Measurements from ENCODE around the gene ADAMTS9.

Gene ADAMTS9

DNA sequence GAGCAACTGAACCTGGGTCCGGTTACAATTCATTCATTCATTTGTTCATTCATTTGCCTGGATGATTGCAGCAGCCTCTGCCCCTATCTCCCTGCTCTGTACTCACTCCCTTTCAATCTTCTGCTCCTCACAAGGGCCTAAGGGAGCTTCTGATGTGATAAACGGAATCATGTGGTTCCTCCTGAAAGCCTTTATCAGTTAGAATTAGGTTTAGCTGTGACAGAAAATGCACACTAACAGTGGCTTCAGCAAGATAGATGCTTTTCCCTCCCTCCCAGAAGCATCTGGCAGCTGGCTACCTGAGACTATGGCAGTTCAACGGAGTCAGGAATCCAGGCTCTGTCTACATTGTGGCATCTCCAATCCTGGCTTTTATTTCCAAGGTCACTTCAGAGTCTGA is 196.0 kb downstream of the ADAMTS9 start:
- DNase-seq (ENCODE audit: low read depth in 2 of 2), result no peak

DNA sequence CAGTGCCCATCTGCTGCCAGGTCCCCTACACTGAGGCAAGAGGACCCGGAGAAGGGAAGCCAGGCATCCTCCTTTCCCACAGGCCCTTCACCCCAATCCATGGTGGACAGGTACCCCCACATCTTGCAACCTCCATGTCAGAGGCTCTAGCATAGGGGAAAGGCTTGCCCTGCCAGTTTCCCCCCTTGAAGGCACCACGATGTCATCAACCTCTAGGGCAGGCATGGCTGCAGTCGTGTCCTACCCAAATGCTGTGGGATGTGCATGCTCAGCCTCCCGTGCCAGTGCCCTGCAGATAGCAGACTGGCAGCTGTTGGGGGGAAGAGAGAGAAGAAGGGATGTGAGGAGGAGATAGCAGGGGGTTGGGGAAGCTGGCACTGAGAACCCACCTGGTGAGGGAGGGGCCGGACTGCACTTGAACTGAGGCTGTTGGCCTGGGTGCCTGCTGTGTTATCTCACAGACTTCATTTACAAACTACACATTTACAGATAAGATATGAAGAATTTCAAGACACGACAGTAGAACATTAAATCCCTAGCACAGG is 197.5 kb downstream of the ADAMTS9 start:
- no peak for DNase-seq (ENCODE audit: low read depth in 2 of 2)

DNA sequence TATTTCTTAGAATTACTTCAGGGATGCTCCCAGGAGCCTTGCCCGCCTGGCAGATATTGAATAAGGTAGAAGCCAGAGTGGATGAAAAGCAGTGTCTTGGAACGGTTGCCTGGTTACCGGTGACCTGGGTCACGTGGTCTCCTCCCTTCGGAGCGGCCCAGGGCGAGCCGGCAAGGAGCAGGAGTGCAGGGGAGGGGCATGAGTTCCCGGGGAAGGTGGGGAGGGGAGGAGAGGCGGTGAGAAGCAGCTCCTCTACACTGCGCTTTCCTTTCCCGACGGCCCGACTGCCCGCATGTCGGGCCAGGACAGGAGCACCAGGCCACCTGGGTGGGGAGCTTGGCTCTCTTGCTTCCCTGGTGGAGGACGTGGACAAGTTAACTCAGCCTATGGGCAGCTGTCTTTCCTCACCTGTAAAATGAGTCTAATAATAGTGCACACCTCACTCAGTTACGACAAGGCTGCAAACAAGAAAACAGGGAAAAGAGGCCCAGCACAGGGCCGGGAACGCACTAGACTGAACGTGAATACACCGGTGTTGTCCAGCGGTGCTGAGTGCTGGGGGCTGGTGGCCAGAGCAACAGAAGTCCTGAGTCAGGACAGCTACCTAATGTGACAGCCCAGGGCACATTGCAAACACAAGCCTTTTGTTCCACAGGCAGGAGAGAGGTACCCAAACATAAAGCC is 198.3 kb downstream of the ADAMTS9 start:
- no peak for DNase-seq (ENCODE audit: low read depth in 2 of 2)

DNA sequence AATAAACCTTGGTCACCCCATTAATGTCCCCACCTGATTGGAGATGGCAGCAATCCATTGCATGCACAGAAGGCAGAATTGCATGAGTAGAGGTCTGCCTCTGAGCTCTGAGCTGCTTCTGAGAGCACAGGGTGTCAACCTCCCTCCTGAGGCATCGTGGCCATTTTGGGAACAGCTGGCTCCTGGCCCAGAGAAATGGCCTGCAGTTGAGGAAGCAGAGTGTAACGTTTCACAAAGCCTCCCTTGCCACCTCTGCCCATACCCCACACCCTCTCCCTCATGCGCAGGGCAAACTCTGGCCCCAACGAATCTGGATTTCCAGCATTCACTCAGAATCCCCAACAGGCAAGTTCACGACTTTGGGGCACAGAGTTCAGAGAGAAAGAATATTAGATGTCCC is 198.9 kb downstream of the ADAMTS9 start:
- DNase-seq (ENCODE audit: low read depth in 2 of 2), result no peak

DNA sequence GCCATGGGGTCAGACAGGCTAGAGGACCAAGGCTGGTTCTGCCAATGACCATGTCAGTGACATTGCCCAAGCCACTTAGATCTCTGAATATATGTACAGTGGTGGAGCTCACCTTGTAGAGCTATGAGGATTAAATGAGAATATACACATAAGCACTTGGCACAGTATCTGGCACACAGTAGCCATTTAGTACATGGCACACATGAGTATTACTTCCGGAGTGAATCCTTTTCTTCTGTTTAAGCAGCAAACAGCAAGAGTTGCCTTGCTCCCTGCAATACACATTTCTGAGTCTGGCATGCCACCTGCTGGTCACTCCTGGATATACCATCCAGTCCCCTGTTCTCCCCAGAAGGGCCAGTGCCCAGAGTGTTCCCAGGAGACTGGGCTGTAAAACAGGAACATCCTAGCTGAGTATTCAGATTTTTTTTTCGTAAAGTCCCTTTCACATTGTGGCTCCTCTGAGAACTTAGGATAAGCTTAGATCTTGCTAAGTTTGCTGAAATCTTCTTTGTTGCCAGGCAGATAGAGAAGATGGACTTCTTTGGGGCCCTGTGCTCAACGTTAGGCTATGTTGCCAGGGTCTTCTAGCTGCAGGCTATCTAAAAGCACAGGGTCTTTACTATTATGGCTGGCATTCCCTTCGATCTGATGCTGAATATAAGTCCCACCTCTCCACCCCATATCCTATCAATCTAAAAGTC is 203.4 kb downstream of the ADAMTS9 start:
- DNase-seq (ENCODE audit: low read depth in 2 of 2), result peak; percentile 28 to 59

DNA sequence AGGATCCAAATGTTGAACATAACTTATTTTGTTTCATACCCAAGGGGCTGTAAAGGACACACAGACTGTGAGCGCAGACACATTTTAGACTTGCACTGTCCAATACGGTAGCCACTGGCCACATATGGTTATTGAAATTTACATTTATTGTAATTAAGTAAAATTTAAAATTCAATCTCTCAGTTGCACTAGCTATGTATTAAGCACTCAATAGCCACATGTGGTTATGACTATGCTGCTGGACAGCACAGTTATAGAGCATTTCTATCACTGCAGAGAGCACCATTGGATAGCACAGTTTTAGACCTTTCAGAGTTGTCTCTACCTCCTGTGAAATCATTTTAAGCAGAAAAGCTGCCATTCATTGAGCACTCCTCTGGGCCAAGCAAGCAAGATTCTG is 204.3 kb downstream of the ADAMTS9 start:
- no peak for DNase-seq (ENCODE audit: low read depth in 2 of 2)

DNA sequence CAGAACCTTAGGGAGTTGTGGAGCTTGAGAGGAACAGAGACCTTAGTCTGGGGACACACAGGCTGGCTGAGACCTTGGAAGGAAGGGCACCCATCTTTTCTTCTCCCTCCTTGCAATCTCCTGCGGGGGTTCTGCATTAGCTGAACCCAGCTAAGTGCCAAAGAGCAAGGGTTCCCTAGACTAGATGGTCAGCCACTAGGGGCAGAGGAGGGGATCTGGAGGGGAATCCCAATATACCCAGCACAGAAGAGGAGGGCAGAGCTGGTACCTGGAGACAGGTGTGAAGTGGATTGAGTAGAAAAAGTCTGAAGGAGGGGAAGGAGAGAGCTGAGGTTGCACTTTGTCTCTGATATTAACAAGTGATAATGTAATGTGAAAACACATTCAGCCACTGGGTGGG is 212.8 kb downstream of the ADAMTS9 start:
- DNase-seq (ENCODE audit: low read depth in 2 of 2), result no peak

DNA sequence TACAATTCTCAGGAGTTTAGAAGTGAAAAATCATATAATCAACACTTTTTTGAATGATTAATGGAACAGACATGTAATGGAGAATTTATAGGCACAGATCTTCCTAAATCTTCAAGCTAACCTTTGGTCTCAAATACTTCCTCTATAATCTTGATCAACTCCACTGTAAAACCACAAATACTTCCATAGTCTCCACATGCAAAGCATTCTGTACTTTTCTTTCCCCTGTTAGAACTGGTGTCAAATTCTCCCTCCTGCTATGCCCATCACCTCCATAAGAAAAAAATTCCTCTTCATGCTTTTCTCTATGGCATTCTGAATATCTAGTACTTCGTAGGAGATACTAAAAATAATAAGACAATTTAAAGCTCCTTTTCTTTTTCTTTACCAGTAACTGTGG is 214.3 kb downstream of the ADAMTS9 start:
- no peak for DNase-seq (ENCODE audit: low read depth in 2 of 2)

DNA sequence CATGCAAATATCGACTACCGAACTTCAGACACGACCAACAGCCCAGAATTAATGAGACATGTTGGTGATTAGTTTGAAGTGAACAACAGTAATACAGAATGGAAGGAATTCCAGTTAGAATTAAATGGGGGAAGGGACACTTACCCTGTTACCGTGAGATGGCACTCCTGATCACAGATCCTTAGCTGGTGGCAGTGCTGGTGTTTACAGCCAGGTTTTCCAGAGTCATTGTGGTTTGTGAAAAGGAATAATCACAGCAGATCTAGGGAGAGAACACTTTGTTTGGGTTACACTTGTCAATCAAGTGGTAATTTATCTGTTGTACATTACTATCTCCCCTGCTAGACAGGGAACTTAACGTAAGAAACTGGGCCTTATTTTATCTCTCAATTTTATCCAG is 217.4 kb downstream of the ADAMTS9 start:
- DNase-seq (ENCODE audit: low read depth in 2 of 2), result no peak

DNA sequence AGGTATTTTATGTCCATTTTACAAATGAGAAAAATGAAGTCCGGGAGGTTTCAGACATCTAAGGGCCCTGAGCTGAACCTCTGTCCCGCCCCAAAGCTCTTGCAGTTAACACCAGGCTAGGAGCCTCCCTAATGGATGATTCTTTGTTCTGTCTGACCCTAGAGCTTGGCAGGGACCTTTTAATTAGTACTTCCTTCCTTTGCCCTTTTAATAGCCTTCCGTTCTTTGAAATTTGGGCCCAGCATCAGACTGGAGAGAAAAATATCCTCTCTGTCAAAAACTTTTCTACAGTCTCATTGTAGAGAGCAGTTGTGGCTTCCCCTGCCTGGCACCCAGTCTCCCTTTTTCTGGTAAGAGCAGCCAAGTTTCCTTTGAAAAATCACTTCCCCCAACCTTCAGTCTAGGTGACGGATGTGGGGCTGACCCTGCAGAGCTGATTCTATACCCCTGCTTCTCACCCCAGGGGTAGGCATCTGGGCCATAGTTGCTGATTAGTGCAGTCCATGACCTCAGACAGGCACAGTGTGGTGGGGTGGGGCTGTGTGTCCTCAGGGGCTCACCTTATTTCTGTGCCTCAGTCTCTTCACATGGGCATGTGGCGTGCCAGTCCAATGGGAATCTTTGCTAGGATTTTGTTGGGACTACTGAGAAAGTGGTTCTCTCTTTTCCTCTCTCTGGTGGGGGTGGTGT is 220.4 kb downstream of the ADAMTS9 start:
- no peak for DNase-seq (ENCODE audit: low read depth in 2 of 2)
